Adrenal gland (tissue), 12 donors: Measurements from ENCODE around the gene DLAT. TPM values are rescaled to one million over a fixed set of nuclear protein-coding genes. Genes with fewer than 3 reads are reported as not detected.

Experiments
- DNase-seq, 7 donors: peaks; one replicate each; pipeline ENCODE4 v3.0.0-alpha.2; 2019 to 2020
- H3K27ac ChIP-seq, 5 donors: fragments of 200-600 bp; sonication (generic) in 4 of 5; 1 replicate in 3 of 5; 2 replicates in 2 of 5; pipeline versions ENCODE4 v1.5.1 to v1.8.0; 2016 to 2020; ENCODE audit warnings: mild to moderate bottlenecking in 1 of 5
- H3K27me3 ChIP-seq: fragments of 200-600 bp; 2 replicates; pipeline ENCODE4 v1.8.0; 2021
- H3K36me3 ChIP-seq, 2 donors: fragments of 200-600 bp; replicated peaks in 1 of 2; 1 replicate in 1 of 2; 2 replicates in 1 of 2; pipeline versions ENCODE4 v1.5.1 to v1.8.0; 2018 to 2022
- H3K4me1 ChIP-seq, 2 donors: fragments of 200-600 bp; replicated peaks in 1 of 2; 1 replicate in 1 of 2; 2 replicates in 1 of 2; pipeline versions ENCODE4 v1.5.1 to v1.8.0; 2018 to 2021
- H3K4me3 ChIP-seq, 4 donors: fragments of 200-600 bp; sonication (generic) in 3 of 4; one replicate each; pipeline ENCODE4 v1.5.1; 2016 to 2018
- H3K9me3 ChIP-seq, 3 donors: fragments of 200-600 bp; sonication (generic) in 1 of 3; replicated peaks in 1 of 3; 1 replicate in 2 of 3; 2 replicates in 1 of 3; pipeline versions ENCODE4 v1.5.1 to v1.8.0; 2016 to 2021
- CTCF ChIP-seq, 6 experiments: fragments of 450-650 bp in 4 of 6; fragments of 200-600 bp in 2 of 6; sonication (generic) in 1 of 6; IDR thresholded peaks; 1 replicate in 5 of 6; 2 replicates in 1 of 6; pipeline versions ENCODE4 v1.5.1 to v1.8.0; 2016 to 2021; ENCODE audit warnings: antibody characterized with exemption in 6 of 6, mild to moderate bottlenecking in 2 of 6, moderate library complexity in 1 of 6
- POLR2A ChIP-seq, 2 donors: fragments of 450-650 bp; IDR thresholded peaks; one replicate each; pipeline ENCODE4 v1.6.1; 2017; ENCODE audit warnings: antibody characterized with exemption in 2 of 2, mild to moderate bottlenecking in 2 of 2, moderate library complexity in 1 of 2
- WGBS, 4 donors: extraction: QIAGEN DNeasy Blood & Tissue Kit in 2 of 4; methylation state at CpG; one replicate each; pipeline versions ENCODE4 v1.1.5 to v1.1.7; 2013 to 2017; 5-methylcytosine and 5-hydroxymethylcytosine counted together
- intact Hi-C, 2 donors: fragments of 100-400 bp; cut with DNase I; formaldehyde crosslinking; loops; one replicate each; pipeline versions ENCODE4 v1.14.1 to v1.15.0; 2022 to 2023
- polyA plus RNA-seq, 3 donors: library from polyadenylated mRNA; stranded (reverse); fragments of 200-250 nt in 2 of 3; fragments of 350-450 nt in 1 of 3; fragmentation: Illumina TruSeq in 1 of 3; extraction: RNeasy Lipid Tissue Mini Kit (QIAGEN cat#74804) in 1 of 3; gene quantifications; one replicate each; pipeline ENCODE4 v1.2.3, GENCODE V29; 2013 to 2014
- total RNA-seq, 9 donors: library from RNA; depleted of rRNA in 4 of 9; stranded (reverse); fragments of >200 nt in 4 of 9; fragments of 120-200 nt in 1 of 9; fragmentation: NEBNext Ultra II Directional in 1 of 9; extraction: Animal tissue kit (Norgen Biotek cat#: 25700) in 1 of 9; gene quantifications; one replicate each; pipeline versions ENCODE4 v1.1.0 to v1.2.4, GENCODE V29; 2013 to 2023
- donor health status: healthy with polysubstance abuse.
- donor health status: Bipolar disorder and iron deficiency.
- donor health status: DM: yes; HTN: yes; CAD: no.
- donor health status: DM: no; HTN: no; CAD: no.
- donor health status: DM: no; HTN: no; CAD: no.
- donor health status: DM: yes; HTN: yes; CAD: no.

Gene DLAT
- total and polyA plus RNA-seq, 12 donors: 7.6 to 95.1 (median 28.6) TPM

GRCh38 chr11:111981270-111981669 is 43.9 kb upstream of the DLAT start:
- peaks cover 0 to 43% of the 10 kb centered on the region in 2 donors for H3K36me3 ChIP-seq
- no peak for TF ChIP-seq POLR2A (IDR thresholded peaks at IDR 0.05)
- TF ChIP-seq CTCF (IDR thresholded peaks at IDR 0.05): no peak
- no peaks in the 10 kb centered on the region for H3K27me3 ChIP-seq
- no peaks in the 10 kb centered on the region for H3K9me3 ChIP-seq
- no peak overlapping the region for H3K4me3 ChIP-seq
- intact Hi-C loops: loop anchor here (5.0 to 10.0 kb wide), 2 partner anchors 49 to 106 kb away; partner anchors contain the start of genes ALG9 (in 1 of the 2), CFAP68 (in 1 of the 2) and FDXACB1 (in 1 of the 2)
- WGBS, 4 donors: 79 to 100% (median 87%) methylated on average over 1 of the region's 1 CpG
- DNase-seq: no peak
- H3K4me1 ChIP-seq: peaks cover 13 to 32% of the 10 kb centered on the region in 2 donors
- peak overlapping the region in 1 of 5 donors; percentile 59 for H3K27ac ChIP-seq

GRCh38 chr11:111982019-111982464 is 43.2 kb upstream of the DLAT start:
- Histone ChIP-seq H3K4me3 (no peak overlapping the region), H3K27ac (peak overlapping the region in 1 of 5 donors; percentile 59), H3K36me3 (peaks cover 0 to 50% of the 10 kb centered on the region in 2 donors), H3K4me1 (peaks cover 6 to 24% of the 10 kb centered on the region in 2 donors), H3K9me3 (no peaks in the 10 kb centered on the region), H3K27me3 (no peaks in the 10 kb centered on the region)
- WGBS, 4 donors: 43 to 56% (median 46%) methylated on average over 7 of the region's 7 CpGs
- peak; percentile 26 to 70 (median 58) for TF ChIP-seq CTCF (IDR thresholded peaks at IDR 0.05)
- TF ChIP-seq POLR2A (IDR thresholded peaks at IDR 0.05): no peak
- intact Hi-C loops: loop anchor here (5.0 to 10.0 kb wide), 2 partner anchors 50 to 107 kb away; partner anchors contain the start of genes ALG9 (in 1 of the 2), CFAP68 (in 1 of the 2) and FDXACB1 (in 1 of the 2)
- peak; percentile 41 to 89 (median 60) for DNase-seq

- TF ChIP-seq CTCF (IDR thresholded peaks at IDR 0.05) (no peak), POLR2A (IDR thresholded peaks at IDR 0.05) (no peak)
- DNase-seq: no peak
- H3K27me3 ChIP-seq: no peaks in the 10 kb centered on the region
- 64 to 89% (median 87%) methylated on average over 4 to 5 of the region's 5 CpGs for WGBS, 4 donors
- H3K9me3 ChIP-seq: no peaks in the 10 kb centered on the region
- no peak overlapping the region for H3K4me3 ChIP-seq
- intact Hi-C loops: loop anchor here (5.0 to 10.0 kb wide), 2 partner anchors 50 to 108 kb away; partner anchors contain the start of genes ALG9 (in 1 of the 2), CFAP68 (in 1 of the 2) and FDXACB1 (in 1 of the 2)
- H3K36me3 ChIP-seq: peaks cover 0 to 57% of the 10 kb centered on the region in 2 donors
- H3K4me1 ChIP-seq: peaks cover 2 to 24% of the 10 kb centered on the region in 2 donors
- H3K27ac ChIP-seq: peak overlapping the region in 1 of 5 donors; percentile 59
Observed at GRCh38 chr11:111982541-111983186, 42.5 kb upstream of the DLAT start.

GRCh38 chr11:111983187-111983986 is 41.8 kb upstream of the DLAT start:
- 76 to 80% (median 80%) methylated on average over 7 of the region's 7 CpGs for WGBS, 4 donors
- no peak for DNase-seq
- no peak overlapping the region for H3K4me3 ChIP-seq
- H3K27ac ChIP-seq: no peak overlapping the region
- no peaks in the 10 kb centered on the region for H3K27me3 ChIP-seq
- H3K36me3 ChIP-seq: peaks cover 0 to 64% of the 10 kb centered on the region in 2 donors
- TF ChIP-seq POLR2A (IDR thresholded peaks at IDR 0.05) (no peak), CTCF (IDR thresholded peaks at IDR 0.05) (no peak)
- H3K4me1 ChIP-seq: peaks cover 0 to 18% of the 10 kb centered on the region in 2 donors
- no peaks in the 10 kb centered on the region for H3K9me3 ChIP-seq
- intact Hi-C loops: loop anchor here (5.0 to 10.0 kb wide), 2 partner anchors 51 to 109 kb away; partner anchors contain the start of genes ALG9 (in 1 of the 2), CFAP68 (in 1 of the 2) and FDXACB1 (in 1 of the 2)
